ENCODE measurements around the gene TRABD2B. TPM values are rescaled to one million over a fixed set of nuclear protein-coding genes. Genes with fewer than 3 reads are reported as not detected.
A peak's percentile ranks its signal among the peaks of the same experiment; 100 is the strongest.

Gene TRABD2B
- total and polyA plus RNA-seq, 2 donors (not counting 1 experiment from before 2014, with no cell fraction given) = under 0.01 TPM; not detected in 1

DNA sequence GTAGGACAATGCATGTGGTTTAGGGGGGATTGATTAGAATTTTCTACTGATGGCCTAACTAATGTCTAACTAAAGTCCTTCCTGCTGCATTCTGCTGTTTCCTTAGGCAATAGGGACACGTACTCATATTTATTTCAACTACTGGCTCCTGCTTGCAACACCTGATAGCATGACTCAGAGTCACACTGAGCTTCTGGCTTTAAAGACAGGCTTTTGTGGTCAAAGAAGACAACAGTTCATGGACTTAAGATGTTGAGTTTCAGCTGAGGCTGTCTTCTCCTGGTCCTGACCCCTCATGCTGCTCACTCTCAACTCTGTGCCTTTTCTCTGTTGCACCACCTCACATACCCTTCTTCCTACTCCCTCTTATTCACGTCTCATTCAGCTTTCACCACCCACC lies 29.1 kb upstream of the TRABD2B start:
- H3K9ac ChIP-seq (ENCODE audit: insufficient read depth, low read length) = no peak overlapping the region
- H3K9me3 ChIP-seq (ENCODE audit: control insufficient read depth, insufficient read depth, low read depth, low read length) = no peaks in the 10 kb centered on the region
- H3K27me3 ChIP-seq (ENCODE audit: control insufficient read depth, insufficient read depth, low read length) = no peaks in the 10 kb centered on the region
- H4K20me1 ChIP-seq (ENCODE audit: control insufficient read depth, extremely low read depth, insufficient read depth, low read length) = no peaks in the 10 kb centered on the region
- H2AFZ ChIP-seq (ENCODE audit: low read length) = no peak overlapping the region
- TF ChIP-seq EZH2 (IDR thresholded peaks at IDR 0.05; ENCODE audit: low read length, missing control alignments) = no peak
- TF ChIP-seq, protein P1, sequence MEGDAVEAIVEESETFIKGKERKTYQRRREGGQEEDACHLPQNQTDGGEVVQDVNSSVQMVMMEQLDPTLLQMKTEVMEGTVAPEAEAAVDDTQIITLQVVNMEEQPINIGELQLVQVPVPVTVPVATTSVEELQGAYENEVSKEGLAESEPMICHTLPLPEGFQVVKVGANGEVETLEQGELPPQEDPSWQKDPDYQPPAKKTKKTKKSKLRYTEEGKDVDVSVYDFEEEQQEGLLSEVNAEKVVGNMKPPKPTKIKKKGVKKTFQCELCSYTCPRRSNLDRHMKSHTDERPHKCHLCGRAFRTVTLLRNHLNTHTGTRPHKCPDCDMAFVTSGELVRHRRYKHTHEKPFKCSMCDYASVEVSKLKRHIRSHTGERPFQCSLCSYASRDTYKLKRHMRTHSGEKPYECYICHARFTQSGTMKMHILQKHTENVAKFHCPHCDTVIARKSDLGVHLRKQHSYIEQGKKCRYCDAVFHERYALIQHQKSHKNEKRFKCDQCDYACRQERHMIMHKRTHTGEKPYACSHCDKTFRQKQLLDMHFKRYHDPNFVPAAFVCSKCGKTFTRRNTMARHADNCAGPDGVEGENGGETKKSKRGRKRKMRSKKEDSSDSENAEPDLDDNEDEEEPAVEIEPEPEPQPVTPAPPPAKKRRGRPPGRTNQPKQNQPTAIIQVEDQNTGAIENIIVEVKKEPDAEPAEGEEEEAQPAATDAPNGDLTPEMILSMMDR (conservative IDR thresholded peaks at IDR 0.05 in 1 of 2, IDR thresholded peaks at IDR 0.05 in 1 of 2; ENCODE audit: low read depth in 1 of 2, low read length in 2 of 2) = no peak
- no peaks in the 10 kb centered on the region for H3K79me2 ChIP-seq (ENCODE audit: control insufficient read depth, insufficient read depth, low read length)
- no peak overlapping the region for H3K4me3 ChIP-seq (replicated peaks in 1 of 4; ENCODE audit: control extremely low read depth in 1 of 4, insufficient read depth in 1 of 4, low read depth in 3 of 4, low read length in 4 of 4)
- no peaks in the 10 kb centered on the region for H3K4me1 ChIP-seq (ENCODE audit: control insufficient read depth, extremely low read depth, insufficient read depth, low read length)
- H3K4me2 ChIP-seq (ENCODE audit: extremely low read depth, insufficient read depth, low read length) = no peak overlapping the region
- H3K27ac ChIP-seq (ENCODE audit: insufficient read depth, low read length) = no peak overlapping the region
- no peaks in the 10 kb centered on the region for H3K36me3 ChIP-seq (ENCODE audit: control insufficient read depth, insufficient read depth, low read length)
- peak; percentile 16 to 23 for DNase-seq (ENCODE audit: low read depth in 2 of 2)

DNA sequence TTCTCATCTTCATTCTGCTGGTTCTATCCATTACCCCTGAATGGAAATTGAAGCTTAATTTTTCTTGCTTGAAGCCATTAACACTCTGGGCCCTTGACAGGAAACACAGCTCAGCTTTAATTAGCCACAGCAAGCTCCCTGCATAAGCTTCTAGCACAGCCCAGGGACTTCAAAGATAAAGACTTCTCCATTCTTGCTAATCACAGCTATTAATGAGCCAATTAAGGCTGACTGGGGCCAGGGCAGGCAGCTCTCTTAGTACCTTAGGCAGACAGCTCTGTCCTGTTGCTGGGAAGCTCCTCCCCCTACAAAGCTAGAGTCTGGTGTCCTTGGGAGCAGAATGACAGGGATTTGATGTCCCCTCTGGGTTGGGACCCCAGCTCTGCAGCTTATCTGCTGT lies 27.9 kb upstream of the TRABD2B start:
- no peak for DNase-seq (ENCODE audit: low read depth in 2 of 2)
- TF ChIP-seq, protein P1 (conservative IDR thresholded peaks at IDR 0.05 in 1 of 2, IDR thresholded peaks at IDR 0.05 in 1 of 2; ENCODE audit: low read depth in 1 of 2, low read length in 2 of 2) = no peak
- TF ChIP-seq EZH2 (IDR thresholded peaks at IDR 0.05; ENCODE audit: low read length, missing control alignments) = no peak
- Histone ChIP-seq H3K27ac (ENCODE audit: insufficient read depth, low read length) (no peak overlapping the region), H3K27me3 (ENCODE audit: control insufficient read depth, insufficient read depth, low read length) (no peaks in the 10 kb centered on the region), H3K9ac (ENCODE audit: insufficient read depth, low read length) (no peak overlapping the region), H4K20me1 (ENCODE audit: control insufficient read depth, extremely low read depth, insufficient read depth, low read length) (no peaks in the 10 kb centered on the region), H3K4me2 (ENCODE audit: extremely low read depth, insufficient read depth, low read length) (no peak overlapping the region), H3K79me2 (ENCODE audit: control insufficient read depth, insufficient read depth, low read length) (no peaks in the 10 kb centered on the region), H3K4me3 (replicated peaks in 1 of 4; ENCODE audit: control extremely low read depth in 1 of 4, insufficient read depth in 1 of 4, low read depth in 3 of 4, low read length in 4 of 4) (no peak overlapping the region), H3K4me1 (ENCODE audit: control insufficient read depth, extremely low read depth, insufficient read depth, low read length) (no peaks in the 10 kb centered on the region), H2AFZ (ENCODE audit: low read length) (no peak overlapping the region), H3K36me3 (ENCODE audit: control insufficient read depth, insufficient read depth, low read length) (no peaks in the 10 kb centered on the region), H3K9me3 (ENCODE audit: control insufficient read depth, insufficient read depth, low read depth, low read length) (no peaks in the 10 kb centered on the region)

DNA sequence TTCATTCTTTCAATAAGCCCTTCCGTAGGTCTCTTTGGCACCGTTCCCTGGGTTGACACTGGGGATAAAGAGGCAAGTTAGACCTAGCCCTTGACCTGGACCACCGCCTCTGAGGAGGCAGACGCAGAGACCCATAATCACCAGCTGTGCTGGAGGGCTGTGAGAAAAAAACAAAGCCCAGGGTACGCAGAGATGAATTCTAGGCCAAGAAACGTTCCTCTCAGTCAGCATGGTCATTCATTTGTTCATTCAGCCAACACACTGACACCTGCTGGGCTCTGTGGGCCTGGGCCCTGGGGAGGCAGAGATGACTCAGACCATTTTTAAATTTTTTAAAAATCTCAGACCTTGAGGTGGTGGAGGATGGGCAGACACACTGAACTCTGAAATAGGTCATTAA lies 26.3 kb upstream of the TRABD2B start:
- Histone ChIP-seq H3K36me3 (ENCODE audit: control insufficient read depth, insufficient read depth, low read length) (no peaks in the 10 kb centered on the region), H2AFZ (ENCODE audit: low read length) (no peak overlapping the region), H3K9me3 (ENCODE audit: control insufficient read depth, insufficient read depth, low read depth, low read length) (no peaks in the 10 kb centered on the region), H3K4me3 (replicated peaks in 1 of 4; ENCODE audit: control extremely low read depth in 1 of 4, insufficient read depth in 1 of 4, low read depth in 3 of 4, low read length in 4 of 4) (no peak overlapping the region), H4K20me1 (ENCODE audit: control insufficient read depth, extremely low read depth, insufficient read depth, low read length) (no peaks in the 10 kb centered on the region), H3K4me2 (ENCODE audit: extremely low read depth, insufficient read depth, low read length) (no peak overlapping the region), H3K79me2 (ENCODE audit: control insufficient read depth, insufficient read depth, low read length) (no peaks in the 10 kb centered on the region), H3K4me1 (ENCODE audit: control insufficient read depth, extremely low read depth, insufficient read depth, low read length) (no peaks in the 10 kb centered on the region), H3K9ac (ENCODE audit: insufficient read depth, low read length) (no peak overlapping the region), H3K27me3 (ENCODE audit: control insufficient read depth, insufficient read depth, low read length) (no peaks in the 10 kb centered on the region), H3K27ac (ENCODE audit: insufficient read depth, low read length) (no peak overlapping the region)
- DNase-seq (ENCODE audit: low read depth in 2 of 2) = no peak
- TF ChIP-seq, protein P1 (conservative IDR thresholded peaks at IDR 0.05 in 1 of 2, IDR thresholded peaks at IDR 0.05 in 1 of 2; ENCODE audit: low read depth in 1 of 2, low read length in 2 of 2) = no peak
- no peak for TF ChIP-seq EZH2 (IDR thresholded peaks at IDR 0.05; ENCODE audit: low read length, missing control alignments)
